Upper lobe of left lung (tissue), 6 donors: ENCODE measurements around the gene SOD3. TPM values are rescaled to one million over a fixed set of nuclear protein-coding genes. Genes with fewer than 3 reads are reported as not detected.

ENCODE experiments used
- small RNA-seq, 4 donors: library from RNA; depleted of rRNA; stranded (forward); fragments of <200 nt; gene quantifications; one replicate each; pipeline ENCODE3, GENCODE V24; 2016
- total RNA-seq, 6 donors: library from RNA; depleted of rRNA in 4 of 6; stranded (reverse); fragments of >200 nt in 4 of 6; gene quantifications; one replicate each; pipeline versions ENCODE4 v1.1.0 to v1.2.1, GENCODE V29; 2016 to 2021
- donor health status: DM: no; HTN: no; CAD: no; lungs with moderate emphysema.
- donor health status: DM: no; HTN: yes; CAD: no; lungs with severe emphysema.

SOD3 gene
- total RNA-seq, 6 donors from 2014 or later = 109 to 484 (median 200) TPM

Small RNA genes lying within 50 kb of the gene (small RNA-seq; reads per million reads assigned to genes)
- gene AC006390.1 = 0 reads per million in 4 donors

Other genes starting within 250 kb of the SOD3 start
- 100 to 1,000 TPM in 3 of 6 donors, 10 to 100 TPM in 3; 83.8 to 201 (median 107) TPM for gene DHX15, start 211.0 kb upstream of the SOD3 start, total RNA-seq
- 10 to 100 TPM; 13.4 to 31.3 (median 22.3) TPM for gene CCDC149, start 117.5 kb downstream of the SOD3 start, total RNA-seq
- 1 to 10 TPM in 1 of 6 donors, under 1 TPM in 4, not detected in 1; 0.44 to 1.3 (median 0.80) TPM for gene LGI2, start 235.4 kb downstream of the SOD3 start, total RNA-seq